NCI-H128 (cell line): ENCODE measurements around the gene ATL1.
"Not testable (repeated sequence)": the region's sequence is repeated elsewhere in the genome, so short reads cannot be mapped to it uniquely, and the experiment has no call there.

Source experiments
- DNase-seq: peaks from one replicate; lab custom pipeline; 2025; ENCODE audit not compliant: unreplicated experiment; lab: John Stamatoyannopoulos, UW

The ATL1 gene

DNA sequence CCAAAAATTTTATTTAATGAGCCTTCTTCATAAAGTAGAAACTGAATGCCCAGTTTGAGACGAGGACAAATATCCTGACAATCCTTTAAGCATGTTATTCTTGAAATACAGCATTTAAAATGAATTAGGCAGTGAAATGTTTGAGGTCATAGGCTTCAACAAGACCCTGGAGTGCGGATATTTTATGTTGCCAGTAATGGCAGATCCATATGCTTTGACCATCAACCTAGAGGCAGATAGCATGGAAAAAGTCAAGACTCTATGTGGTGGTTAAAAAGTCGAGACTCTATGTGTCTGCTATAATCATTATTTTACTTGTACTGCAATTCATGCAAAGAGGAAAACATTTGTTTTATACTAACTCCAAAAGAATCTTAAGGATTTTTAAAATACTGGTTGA is 25.5 kb upstream of the ATL1 start:
- DNase-seq = no peak

- DNase-seq = no peak
Observed at GRCh38 chr14:50534997-50535396, 24.9 kb upstream of the ATL1 start.

- not testable (repeated sequence) for DNase-seq
Observed at GRCh38 chr14:50538034-50538433, 21.9 kb upstream of the ATL1 start.

DNA sequence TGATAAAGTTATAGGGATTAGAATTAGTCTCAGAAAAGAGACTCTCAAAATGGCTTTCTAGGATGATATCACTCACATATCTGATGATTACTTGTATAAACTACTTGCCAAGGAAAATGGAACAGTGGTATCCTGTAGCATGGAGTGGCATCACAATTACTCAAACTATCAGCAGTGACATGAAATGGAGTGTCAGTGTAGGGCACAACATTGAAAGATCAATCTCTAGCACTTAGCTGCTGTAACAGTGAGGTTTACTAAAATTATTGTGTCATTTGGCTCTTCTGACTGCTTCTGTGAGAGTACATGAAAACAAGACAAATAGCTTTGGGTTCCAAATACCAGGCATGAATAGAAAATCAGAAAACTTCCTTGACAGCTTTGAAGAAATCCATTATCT is 20.9 kb upstream of the ATL1 start:
- DNase-seq = no peak

DNA sequence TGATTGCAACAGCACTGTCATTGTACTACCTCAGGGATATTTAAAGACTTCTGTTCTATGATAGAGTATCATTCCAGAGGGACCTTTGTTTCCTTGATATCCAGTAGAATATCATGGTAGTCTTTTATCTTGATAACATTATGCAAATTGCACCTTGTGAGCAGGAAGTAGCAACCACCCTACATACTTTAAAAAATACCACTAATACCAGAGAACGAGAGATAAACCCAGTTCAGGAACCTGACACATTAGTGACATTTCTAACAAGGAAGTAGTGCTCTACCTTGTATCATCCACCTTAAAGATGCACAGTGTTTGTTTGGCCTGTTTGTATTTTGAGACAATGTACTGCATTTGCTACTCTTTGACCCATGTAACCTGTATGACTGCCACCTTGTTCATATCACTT is 18.8 kb upstream of the ATL1 start:
- DNase-seq = no peak

- peak; percentile 77 for DNase-seq
Observed at GRCh38 chr14:50542941-50543418, 17.0 kb upstream of the ATL1 start.

GRCh38 chr14:50544911-50545310 is 15.0 kb upstream of the ATL1 start:
- DNase-seq = no peak

GRCh38 chr14:50545618-50546017 is 14.3 kb upstream of the ATL1 start:
- DNase-seq = no peak

DNA sequence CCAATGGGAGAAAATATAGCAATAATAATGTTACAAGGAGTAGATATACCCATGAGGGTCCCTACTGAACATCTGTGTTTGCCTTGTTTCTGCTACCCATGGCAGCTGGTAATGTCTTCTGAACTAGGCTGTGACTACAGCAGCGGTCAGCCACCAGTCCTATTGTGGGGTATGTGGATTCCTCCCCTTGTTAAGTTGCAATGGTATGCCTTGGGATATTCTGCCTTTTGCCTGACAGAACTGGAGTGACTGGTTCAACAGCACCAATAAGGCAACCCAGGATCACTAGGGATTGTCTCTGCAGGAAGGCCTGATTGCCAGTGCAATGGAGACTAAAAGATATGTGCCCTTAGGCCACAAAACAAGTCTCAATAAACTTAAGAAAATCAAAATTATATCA is 9.7 kb upstream of the ATL1 start:
- DNase-seq = no peak

DNA sequence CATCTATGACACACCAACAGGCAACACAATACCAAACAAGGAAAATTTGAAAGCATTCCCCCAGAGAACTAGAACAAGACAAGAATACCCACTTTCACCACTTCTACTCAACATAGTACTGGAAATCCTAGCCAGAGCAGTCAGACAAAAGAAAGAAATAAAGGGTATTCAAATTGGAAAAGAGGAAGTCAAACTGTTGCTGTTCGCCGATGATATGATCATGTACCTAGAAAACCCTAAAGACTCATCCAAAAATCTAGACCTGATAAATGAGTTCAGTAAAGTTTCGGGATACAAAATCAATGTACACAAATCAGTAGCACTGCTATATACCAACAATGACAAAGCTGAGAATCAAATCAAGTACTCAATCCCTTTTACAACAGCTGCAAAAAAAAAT is 8.1 kb upstream of the ATL1 start:
- DNase-seq = no peak

GRCh38 chr14:50552796-50553195 is 7.1 kb upstream of the ATL1 start:
- not testable (repeated sequence) for DNase-seq

DNA sequence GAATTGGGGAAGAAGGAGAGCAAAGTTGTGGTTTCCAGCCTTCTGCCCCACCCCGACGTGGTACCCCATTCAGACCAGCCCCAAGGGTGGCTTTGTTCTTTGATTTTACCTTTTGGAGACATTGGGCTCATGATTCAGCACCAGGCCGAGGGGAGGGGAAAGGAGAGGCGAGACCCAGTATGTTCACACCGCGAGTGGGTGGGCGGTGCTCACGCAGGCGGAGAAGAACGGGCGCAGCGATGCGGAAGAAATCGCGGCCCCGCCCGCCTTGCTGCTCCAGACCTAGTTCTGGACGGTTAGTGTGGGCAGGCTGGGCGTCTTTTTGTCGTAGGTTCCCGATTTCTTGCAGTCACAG is 963 bp downstream of the ATL1 start:
- DNase-seq = peak; percentile 19

DNA sequence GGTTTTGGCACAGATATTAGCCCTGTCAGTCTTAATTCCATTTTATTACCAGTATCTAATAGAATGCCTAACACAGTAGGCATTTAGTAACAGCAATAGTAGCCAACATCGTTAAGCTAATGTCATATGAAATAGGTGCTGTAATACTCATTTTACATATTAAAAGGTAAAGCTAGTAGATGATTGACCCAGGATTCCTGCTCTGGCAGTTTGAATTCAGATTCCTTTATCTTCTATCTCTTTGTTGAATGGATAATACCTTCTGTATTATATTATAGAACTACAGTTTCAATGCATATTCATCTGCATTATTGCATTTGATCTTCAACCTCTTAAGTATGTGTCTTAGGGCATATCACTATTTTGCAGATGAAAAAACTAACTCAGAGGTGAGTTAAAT is 2.9 kb downstream of the ATL1 start:
- no peak for DNase-seq

GRCh38 chr14:50569714-50570274 is 9.8 kb downstream of the ATL1 start:
- no peak for DNase-seq

DNA sequence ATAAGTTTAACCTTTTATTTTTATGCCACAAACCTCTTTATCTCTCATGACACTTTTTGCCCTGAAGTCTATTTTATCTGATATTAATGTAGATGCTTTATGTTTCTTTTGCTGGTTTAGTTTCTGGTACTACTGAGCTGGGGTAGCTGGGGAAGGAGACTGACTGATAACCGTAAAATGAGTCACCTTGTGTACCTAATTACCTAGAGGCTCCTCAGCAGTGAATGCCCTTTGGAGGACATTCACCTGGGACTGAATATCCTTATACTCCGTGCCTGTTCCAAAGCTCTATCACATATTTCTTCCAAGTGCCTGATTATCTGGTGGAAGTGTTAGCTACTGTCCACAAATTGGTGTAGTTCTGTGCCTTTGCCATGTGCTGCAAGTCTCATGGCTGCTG is 13.9 kb downstream of the ATL1 start:
- no peak for DNase-seq

- DNase-seq = no peak
Observed at GRCh38 chr14:50575769-50576168, 15.8 kb downstream of the ATL1 start.

DNA sequence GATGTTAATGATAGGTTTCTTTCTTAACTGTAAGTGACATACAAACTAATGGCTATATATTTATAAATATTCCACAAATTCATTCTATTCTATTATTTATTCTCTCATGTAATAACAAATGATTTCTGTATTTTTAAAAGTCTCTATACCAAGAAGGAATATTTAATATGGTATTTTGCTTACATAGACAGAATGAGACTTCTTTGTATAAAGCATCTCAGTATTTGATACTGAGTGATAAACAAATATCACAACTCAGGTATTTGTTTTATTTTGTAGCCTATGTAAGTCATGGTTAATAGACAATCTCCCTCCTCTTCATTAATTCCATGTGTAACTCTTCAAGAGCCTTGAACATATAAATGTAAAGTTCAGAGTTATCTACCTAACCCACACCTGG is 18.0 kb downstream of the ATL1 start:
- no peak for DNase-seq

DNA sequence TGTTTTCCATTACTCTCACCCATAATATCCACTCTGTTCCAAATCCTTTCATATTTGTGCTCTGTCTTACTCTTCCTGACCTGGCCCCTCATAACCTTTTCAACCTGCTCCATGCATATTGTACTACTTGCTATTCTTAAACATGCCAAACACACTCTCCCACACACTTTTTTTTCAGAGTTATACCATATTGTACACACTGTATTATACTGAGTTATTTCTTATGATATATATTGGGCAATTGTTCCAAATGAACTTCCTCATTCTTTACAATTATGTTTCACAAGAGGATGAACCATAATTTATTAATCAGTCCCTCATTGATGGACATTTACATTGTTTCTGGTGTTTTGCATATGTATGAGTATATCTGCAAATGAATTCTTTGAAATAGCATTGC is 18.5 kb downstream of the ATL1 start:
- DNase-seq = no peak

DNA sequence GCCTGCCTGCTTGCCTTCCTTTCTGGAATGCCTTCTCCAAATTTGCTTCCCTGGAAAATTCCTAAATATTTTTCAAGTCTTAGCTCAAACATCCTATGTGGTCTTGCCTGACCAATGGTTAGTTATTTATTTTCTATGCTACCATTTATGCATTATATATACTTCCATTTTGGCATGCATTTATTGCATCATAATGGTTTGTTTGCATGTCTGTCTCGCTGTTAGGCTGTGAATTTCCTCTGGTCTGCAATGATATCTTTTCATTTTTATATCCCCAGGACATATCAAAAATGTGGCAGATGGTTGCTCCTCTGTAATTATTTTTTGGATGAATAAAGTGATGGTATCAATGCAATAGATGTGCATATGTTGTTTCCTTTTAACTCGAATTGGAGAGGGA is 30.5 kb downstream of the ATL1 start:
- DNase-seq = no peak

DNA sequence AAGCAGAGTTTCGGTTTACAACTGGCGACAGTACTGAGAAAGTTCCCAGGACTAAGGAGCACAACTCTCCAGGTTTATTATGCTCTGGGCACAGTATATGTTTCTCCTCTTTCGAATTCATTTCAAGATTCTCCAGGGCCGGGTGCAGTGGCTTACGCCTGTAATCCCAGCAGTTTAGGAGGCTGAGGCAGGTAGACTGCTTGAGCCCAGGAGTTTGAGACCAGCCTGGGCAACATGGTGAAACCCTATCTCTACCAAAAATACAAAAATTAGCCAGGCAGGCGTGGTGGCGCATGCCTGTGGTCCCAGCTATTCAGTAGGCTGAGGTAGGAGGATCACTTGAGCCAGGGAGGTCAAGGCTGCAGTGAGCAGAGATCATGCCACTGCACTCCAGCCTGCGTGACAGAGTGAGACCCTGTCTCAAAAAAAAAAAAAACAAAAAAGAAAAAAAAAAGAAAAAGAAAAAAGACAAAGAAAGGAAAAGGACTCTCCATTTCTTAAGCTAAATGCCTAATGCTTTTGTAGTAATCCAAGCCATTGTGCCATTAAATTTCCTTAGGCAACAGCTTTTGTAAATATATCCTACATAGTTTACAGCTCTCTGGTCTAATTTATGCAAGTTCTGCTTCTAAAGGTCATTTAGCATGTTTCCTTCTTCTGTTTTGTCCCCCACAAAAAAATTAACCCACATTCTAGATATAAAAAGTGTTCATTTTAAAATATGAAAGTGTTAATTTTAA is 34.8 kb downstream of the ATL1 start:
- no peak for DNase-seq

- no peak for DNase-seq
Observed at GRCh38 chr14:50598765-50599164, 38.8 kb downstream of the ATL1 start.

DNA sequence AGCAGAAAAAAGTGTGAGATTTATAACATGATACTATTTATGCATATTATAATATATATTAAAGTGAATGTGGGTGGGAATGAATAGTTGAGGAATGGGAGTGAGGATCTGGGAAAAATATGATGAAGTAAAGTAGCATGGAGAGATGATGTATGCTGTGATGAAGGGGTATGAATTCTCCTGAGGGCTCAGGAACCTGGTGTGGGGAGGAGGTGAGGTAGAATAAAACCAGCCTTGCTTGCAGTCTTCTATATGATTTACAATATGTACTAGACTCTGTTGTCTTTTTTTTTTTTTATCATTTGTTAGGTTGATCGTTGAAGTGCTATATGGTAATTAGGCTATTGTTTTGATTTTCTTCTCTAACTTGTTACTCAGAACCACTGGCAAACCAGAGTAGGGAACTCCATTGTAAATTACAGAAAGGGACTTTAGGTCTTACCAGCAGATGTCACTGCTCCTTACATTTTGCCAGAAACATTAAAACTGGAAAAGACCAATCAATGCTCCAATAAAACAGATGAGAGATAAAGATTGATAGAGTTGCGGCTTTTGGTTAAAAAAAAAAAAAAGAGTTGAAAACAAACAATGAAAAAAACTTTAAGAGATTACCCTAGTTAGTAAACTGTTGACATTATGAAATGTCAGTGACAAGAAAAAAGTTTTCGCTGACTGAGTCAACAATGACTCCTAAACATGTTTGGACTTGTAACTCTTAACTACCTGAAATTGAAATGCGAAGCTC is 39.9 kb downstream of the ATL1 start:
- no peak for DNase-seq
